Myocyte (in vitro differentiated cells): ENCODE measurements around the gene DIABLO. TPM values are rescaled to one million over a fixed set of nuclear protein-coding genes. Genes with fewer than 3 reads are reported as not detected.
"Not testable (repeated sequence)": the region's sequence is repeated elsewhere in the genome, so short reads cannot be mapped to it uniquely, and the experiment has no call there.

Experiments used
- DNase-seq: peaks from one replicate; pipeline ENCODE4 v3.0.0-alpha.2; 2012; ENCODE audit warnings: low read depth
- total RNA-seq: library from RNA; depleted of rRNA; stranded (reverse); fragments of >200 nt; gene quantifications from 2 replicates; pipeline ENCODE4 v1.2.3, GENCODE V29; 2014

Gene DIABLO
- total RNA-seq, 1 donor from 2014 or later, result 60.2 TPM

- DNase-seq, result no peak
Measured at GRCh38 chr12:122189626-122190475, 36.0 kb downstream of the DIABLO start.

GRCh38 chr12:122187466-122187865 is 38.4 kb downstream of the DIABLO start:
- no peak for DNase-seq

GRCh38 chr12:122185494-122186082 is 40.3 kb downstream of the DIABLO start:
- DNase-seq, result no peak

- DNase-seq, result no peak
Measured at GRCh38 chr12:122185079-122185478, 40.8 kb downstream of the DIABLO start.

GRCh38 chr12:122184517-122184916 is 41.3 kb downstream of the DIABLO start:
- no peak for DNase-seq

GRCh38 chr12:122183588-122183940 is 42.3 kb downstream of the DIABLO start:
- DNase-seq, result no peak

GRCh38 chr12:122182887-122183587 is 42.8 kb downstream of the DIABLO start, which contains the start of gene LRRC43:
Gene LRRC43 (plus strand): TSS chr12:122183123. CDS start chr12:122183145, 22 bp downstream.
- DNase-seq, result peak; percentile 40

GRCh38 chr12:122176473-122176872 is 49.4 kb downstream of the DIABLO start:
- DNase-seq, result not testable (repeated sequence)

GRCh38 chr12:122174155-122174845 is 51.6 kb downstream of the DIABLO start, which contains the start of gene IL31:
Gene IL31 (minus strand): TSS chr12:122174221. CDS start chr12:122174172, 49 bp downstream.
- DNase-seq, result no peak

- DNase-seq, result peak; percentile 41
Measured at GRCh38 chr12:122172262-122172939, 53.5 kb downstream of the DIABLO start.

- no peak for DNase-seq
Measured at GRCh38 chr12:122171399-122171798, 54.5 kb downstream of the DIABLO start.

- DNase-seq, result no peak
Measured at GRCh38 chr12:122168492-122168891, 57.4 kb downstream of the DIABLO start.

- no peak for DNase-seq
Measured at GRCh38 chr12:122167356-122167925, 58.4 kb downstream of the DIABLO start.

- no peak for DNase-seq
Measured at GRCh38 chr12:122166422-122167349, 59.2 kb downstream of the DIABLO start.

GRCh38 chr12:122162976-122163375 is 62.9 kb downstream of the DIABLO start:
- DNase-seq, result no peak

- no peak for DNase-seq
Measured at GRCh38 chr12:122161682-122162081, 64.2 kb downstream of the DIABLO start.

- DNase-seq, result no peak
Measured at GRCh38 chr12:122160761-122161160, 65.1 kb downstream of the DIABLO start.

- no peak for DNase-seq
Measured at GRCh38 chr12:122159882-122160281, 66.0 kb downstream of the DIABLO start.

- DNase-seq, result no peak
Measured at GRCh38 chr12:122158700-122159285, 67.1 kb downstream of the DIABLO start.
